Measurements from ENCODE around the gene TRIM29. TPM values are rescaled to one million over a fixed set of nuclear protein-coding genes. Genes with fewer than 3 reads are reported as not detected.

The TRIM29 gene
- total RNA-seq, 1 donor from 2014 or later, result 3.4 TPM

- intact Hi-C loops (cut with DNase I), result no loop called here
- Histone ChIP-seq H3K4me3 (no peak overlapping the region), H3K9me3 (no peaks in the 10 kb centered on the region), H3K27ac (no peak overlapping the region), H3K4me1 (no peaks in the 10 kb centered on the region), H3K36me3 (no peaks in the 10 kb centered on the region), H3K27me3 (no peaks in the 10 kb centered on the region)
- DNase-seq (peak; percentile 46), ATAC-seq (no peak)
- no peak for TF ChIP-seq CTCF (IDR thresholded peaks at IDR 0.05)
These were observed 6.7 kb downstream of the TRIM29 start for GRCh38 chr11:120130991-120131760.

- Histone ChIP-seq H3K27ac (no peak overlapping the region), H3K27me3 (no peaks in the 10 kb centered on the region), H3K4me3 (no peak overlapping the region), H3K4me1 (no peaks in the 10 kb centered on the region), H3K36me3 (no peaks in the 10 kb centered on the region), H3K9me3 (no peaks in the 10 kb centered on the region)
- intact Hi-C loops (cut with DNase I), result no loop called here
- ATAC-seq, result no peak
- DNase-seq, result peak; percentile 46
- TF ChIP-seq CTCF (IDR thresholded peaks at IDR 0.05), result no peak
These were observed 7.5 kb downstream of the TRIM29 start for GRCh38 chr11:120130176-120130980.

GRCh38 chr11:120129570-120129969 is 8.3 kb downstream of the TRIM29 start:
- DNase-seq (peak; percentile 43), ATAC-seq (no peak)

GRCh38 chr11:120128392-120129119 is 9.4 kb downstream of the TRIM29 start:
- H3K27ac ChIP-seq, result no peak overlapping the region
- no peaks in the 10 kb centered on the region for H3K36me3 ChIP-seq
- H3K27me3 ChIP-seq, result no peaks in the 10 kb centered on the region
- H3K4me1 ChIP-seq, result no peaks in the 10 kb centered on the region
- peak; percentile 64 for DNase-seq
- no peak overlapping the region for H3K4me3 ChIP-seq
- peak; percentile 49 for ATAC-seq
- intact Hi-C loops (cut with DNase I), result no loop called here
- no peak for TF ChIP-seq CTCF (IDR thresholded peaks at IDR 0.05)
- H3K9me3 ChIP-seq, result no peaks in the 10 kb centered on the region

More at GRCh38 chr11:120129570-120129969, 8.3 kb downstream of the TRIM29 start:
- H3K36me3 ChIP-seq, result no peaks in the 10 kb centered on the region
- no peaks in the 10 kb centered on the region for H3K4me1 ChIP-seq
- TF ChIP-seq CTCF (IDR thresholded peaks at IDR 0.05), result no peak
- no peaks in the 10 kb centered on the region for H3K27me3 ChIP-seq
- intact Hi-C loops (cut with DNase I), result no loop called here
- H3K27ac ChIP-seq, result no peak overlapping the region
- H3K4me3 ChIP-seq, result no peak overlapping the region
- H3K9me3 ChIP-seq, result no peaks in the 10 kb centered on the region

GRCh38 chr11:120127236-120127635 is 10.7 kb downstream of the TRIM29 start:
- Histone ChIP-seq H3K4me3 (no peak overlapping the region), H3K36me3 (no peaks in the 10 kb centered on the region), H3K9me3 (no peaks in the 10 kb centered on the region), H3K4me1 (no peaks in the 10 kb centered on the region), H3K27ac (no peak overlapping the region), H3K27me3 (no peaks in the 10 kb centered on the region)
- intact Hi-C loops (cut with DNase I), result no loop called here
- TF ChIP-seq CTCF (IDR thresholded peaks at IDR 0.05), result no peak
- peak; percentile 30 for DNase-seq
- no peak for ATAC-seq
